HT1080 (cell line): ENCODE measurements around the gene TMC8. TPM values are rescaled to one million over a fixed set of nuclear protein-coding genes. Genes with fewer than 3 reads are reported as not detected.
"Not testable (repeated sequence)": the region's sequence is repeated elsewhere in the genome, so short reads cannot be mapped to it uniquely, and the experiment has no call there.

ENCODE experiments used
- DNase-seq: peaks from one replicate; pipeline ENCODE4 v3.0.0-alpha.2; 2015; ENCODE audit warnings: low read depth
- polyA plus RNA-seq, 2 experiments: library from polyadenylated mRNA; depleted of rRNA; stranded (reverse); fragments of >200 nt; gene quantifications; 2 replicates each; pipeline ENCODE4 v1.2.3, GENCODE V29; 2015
- total RNA-seq: library from RNA; depleted of rRNA; stranded (reverse); fragments of >200 nt; shearing (Covaris generic); gene quantifications from 2 replicates; pipeline ENCODE4 v1.2.3, GENCODE V29; 2014; rRNA removed

The TMC8 gene, protein sequence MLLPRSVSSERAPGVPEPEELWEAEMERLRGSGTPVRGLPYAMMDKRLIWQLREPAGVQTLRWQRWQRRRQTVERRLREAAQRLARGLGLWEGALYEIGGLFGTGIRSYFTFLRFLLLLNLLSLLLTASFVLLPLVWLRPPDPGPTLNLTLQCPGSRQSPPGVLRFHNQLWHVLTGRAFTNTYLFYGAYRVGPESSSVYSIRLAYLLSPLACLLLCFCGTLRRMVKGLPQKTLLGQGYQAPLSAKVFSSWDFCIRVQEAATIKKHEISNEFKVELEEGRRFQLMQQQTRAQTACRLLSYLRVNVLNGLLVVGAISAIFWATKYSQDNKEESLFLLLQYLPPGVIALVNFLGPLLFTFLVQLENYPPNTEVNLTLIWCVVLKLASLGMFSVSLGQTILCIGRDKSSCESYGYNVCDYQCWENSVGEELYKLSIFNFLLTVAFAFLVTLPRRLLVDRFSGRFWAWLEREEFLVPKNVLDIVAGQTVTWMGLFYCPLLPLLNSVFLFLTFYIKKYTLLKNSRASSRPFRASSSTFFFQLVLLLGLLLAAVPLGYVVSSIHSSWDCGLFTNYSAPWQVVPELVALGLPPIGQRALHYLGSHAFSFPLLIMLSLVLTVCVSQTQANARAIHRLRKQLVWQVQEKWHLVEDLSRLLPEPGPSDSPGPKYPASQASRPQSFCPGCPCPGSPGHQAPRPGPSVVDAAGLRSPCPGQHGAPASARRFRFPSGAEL
- total RNA-seq, result 0.95 and 1.5 TPM in 2 replicates
- 0.08 and 0.29 TPM in 2 replicates for polyA plus RNA-seq (2015; cell fraction: cytosol; rRNA removed)
- 0.36 and 0.44 TPM in 2 replicates for polyA plus RNA-seq (2015; cell fraction: nucleus; rRNA removed)

DNA sequence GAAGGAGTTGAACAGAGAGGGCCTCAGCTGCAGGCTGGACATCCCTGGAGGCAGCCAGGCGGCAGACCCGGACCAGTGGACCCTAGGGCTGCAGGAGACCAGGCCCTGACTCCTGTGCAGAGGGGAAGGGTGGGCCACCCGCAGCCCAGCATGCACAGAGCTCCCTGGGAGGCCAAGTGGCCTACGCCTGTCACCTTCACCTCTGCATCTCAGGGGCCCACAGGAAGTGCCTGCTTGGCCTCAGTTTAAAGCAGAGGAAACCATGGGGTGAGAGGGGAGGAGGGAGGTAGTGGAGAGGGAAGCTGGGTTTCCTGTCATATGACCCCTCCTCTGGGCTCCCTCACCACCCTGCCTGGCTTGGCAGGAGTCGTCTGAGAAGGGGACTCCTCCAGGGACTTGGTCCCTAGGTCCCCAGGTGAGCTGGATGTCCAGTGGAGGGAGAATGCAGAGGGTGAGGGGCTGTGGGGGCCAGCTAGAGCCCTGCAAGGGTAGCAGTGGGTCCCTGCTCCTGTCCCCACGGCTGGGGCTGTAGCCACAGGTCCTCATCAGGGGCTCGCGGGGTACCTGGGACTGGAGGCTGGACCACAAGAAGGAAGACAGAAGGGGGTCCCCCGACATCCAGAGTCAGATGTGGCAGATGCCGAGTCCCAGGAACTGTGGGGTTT, at the start of gene TMC8:
TSS of gene TMC8 (plus strand) at position 335 of the 665 bp plus-strand sequence. CDS start 818 bp downstream, outside the sequence.
- DNase-seq, result peak; percentile 40

DNA sequence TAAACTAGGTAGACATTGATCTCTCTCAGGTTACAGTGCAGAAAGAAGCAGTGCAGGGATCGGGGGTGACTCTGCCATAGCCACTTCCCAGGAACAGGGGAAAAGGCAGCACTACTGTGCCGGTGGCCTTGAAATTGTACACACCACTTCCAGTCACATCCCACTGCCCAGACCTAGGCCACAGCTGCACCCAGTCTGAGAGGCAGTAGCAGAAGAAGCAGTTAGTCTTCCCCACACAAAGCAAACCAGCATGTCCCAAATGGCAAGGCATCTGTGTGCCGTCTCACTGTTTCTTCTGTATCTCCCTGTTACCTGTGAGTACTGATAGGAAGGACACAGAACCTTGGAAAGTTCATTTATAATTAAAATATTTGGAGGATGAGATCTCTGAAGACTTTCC, 49.0 kb upstream of the TMC8 start:
- DNase-seq, result no peak

DNA sequence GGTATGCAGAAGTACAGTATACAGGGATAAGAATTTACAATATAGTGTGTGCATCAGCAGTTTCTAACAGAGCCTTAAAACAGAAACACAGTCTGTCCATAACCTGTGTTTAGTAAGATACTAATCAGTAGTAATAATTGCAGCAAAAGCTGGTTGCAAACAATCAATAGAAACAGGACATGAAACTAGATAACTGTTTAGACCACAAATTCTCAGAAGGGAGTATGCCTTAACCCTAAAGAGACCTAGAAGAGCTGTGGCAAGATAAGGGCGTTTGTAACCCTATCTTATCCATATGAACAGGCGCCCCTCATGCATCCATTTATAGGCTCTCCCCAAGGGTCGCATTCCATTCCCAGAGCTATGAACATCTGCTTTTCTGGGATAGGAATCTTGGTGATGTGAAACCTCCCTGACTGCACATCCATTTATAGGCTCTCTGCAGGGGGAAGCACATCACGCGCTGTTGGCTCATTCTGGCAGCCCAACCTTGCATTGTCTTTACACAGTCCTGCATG, 48.2 kb upstream of the TMC8 start:
- not testable (repeated sequence) for DNase-seq

DNA sequence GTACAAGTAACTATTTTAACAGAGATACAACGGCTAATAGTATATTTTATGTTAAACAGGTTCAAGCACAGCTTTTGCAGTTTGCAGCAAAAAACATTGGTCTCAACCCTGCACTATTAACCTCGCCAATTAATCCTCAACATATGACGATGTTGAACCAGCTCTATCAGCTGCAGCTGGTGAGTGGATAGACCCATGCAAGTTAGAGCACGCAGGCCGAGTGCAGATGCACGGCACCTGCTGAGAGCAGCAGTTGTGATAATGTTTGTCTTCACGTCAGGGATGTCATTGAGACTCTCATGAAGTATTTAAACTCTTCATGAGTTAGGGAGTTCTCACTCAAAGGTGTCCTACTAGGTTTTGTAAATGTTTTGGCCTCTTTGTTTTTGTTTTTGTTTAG, 47.6 kb upstream of the TMC8 start:
- no peak for DNase-seq

DNA sequence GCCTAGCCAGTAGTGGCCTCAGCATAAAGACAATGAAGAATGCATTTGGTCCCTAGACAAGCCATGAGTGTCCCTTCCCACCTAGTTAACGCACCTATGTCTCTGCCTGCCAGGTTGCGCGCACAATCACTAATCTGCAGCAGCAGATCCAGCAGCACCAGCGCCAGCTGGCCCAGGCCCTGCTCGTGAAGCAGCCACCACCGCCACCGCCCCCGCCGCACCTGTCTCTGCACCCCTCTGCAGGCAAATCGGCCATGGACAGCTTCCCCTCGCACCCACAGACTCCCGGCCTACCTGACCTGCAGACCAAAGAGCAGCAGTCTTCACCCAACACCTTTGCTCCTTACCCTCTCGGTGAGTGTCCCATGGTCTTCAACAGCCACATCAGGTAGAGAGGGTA, 43.8 kb upstream of the TMC8 start:
- DNase-seq, result no peak

DNA sequence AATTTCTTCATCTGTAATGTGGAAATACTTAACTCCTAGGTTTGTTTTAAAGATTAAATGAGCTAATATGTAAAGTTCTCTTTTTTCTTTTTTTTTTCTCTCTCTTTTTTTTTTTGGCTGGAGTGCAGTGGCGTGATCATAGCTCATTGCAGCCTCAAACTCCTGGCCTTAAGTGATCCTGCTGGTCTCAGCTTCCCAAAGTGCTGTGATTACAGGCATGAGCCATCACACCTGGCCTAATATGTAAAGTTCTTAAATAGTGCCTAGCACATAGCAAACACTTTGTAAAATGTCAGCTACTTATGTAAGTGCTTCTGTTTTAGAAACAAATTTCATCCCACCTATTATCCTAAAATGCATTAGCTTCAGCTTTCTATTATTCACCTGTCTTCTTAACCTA, 42.0 kb upstream of the TMC8 start:
- DNase-seq, result no peak

DNA sequence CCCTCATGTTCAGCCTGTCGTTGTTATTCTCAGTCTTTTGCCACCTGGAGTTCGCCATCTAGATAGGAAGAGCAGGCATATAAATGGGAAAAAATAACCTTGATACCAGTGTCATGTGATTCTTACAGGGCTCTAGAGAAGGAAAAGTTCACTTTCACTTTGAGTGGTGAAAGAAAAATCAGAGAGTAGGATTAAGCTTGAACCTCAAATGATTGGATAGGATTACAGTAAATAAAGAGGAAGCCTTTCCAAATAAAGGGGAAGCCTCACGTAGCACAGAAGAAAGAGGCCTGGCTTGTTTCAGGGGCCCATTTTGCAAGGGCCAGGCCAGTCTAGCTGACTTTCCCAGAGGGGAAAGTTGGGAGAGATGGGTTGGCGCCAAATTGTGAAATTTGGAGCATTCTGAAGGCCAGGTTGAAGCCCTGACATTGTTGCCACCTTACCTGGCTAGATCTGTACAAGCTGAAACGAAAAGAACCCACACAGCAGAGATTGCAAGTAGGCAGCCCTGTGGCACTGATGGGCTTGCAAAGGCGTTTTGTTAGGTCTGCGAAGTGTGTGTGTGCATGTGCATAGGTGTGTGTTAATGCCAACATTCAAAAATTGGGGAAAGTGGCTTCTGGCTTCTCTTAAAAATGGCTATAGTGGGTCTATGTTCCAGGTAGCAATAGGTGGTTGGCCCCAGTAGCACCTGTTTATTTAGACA, 40.8 kb upstream of the TMC8 start:
- no peak for DNase-seq

DNA sequence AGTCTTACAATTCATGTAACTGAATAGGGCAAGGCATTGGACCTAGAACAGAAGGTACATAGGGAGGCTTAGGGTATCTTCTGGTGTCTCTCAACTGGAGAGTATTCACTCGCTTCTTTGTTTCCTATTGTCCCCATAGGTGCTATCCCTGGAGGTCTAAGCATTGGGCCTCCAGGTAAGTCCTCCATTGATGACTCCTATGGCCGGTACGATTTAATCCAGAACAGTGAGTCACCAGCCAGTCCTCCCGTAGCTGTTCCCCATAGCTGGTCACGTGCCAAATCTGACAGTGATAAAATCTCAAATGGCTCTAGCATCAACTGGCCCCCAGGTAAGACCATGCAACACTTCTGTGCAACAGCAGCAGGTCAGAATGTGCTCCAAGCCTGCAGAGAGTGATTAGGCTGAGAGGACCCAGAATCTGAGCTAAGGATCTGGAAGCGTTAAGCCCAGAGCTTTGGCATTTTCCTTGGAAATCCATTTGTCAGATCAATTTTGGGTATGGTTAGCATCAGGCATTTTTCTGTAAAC, 37.7 kb upstream of the TMC8 start:
- no peak for DNase-seq

DNA sequence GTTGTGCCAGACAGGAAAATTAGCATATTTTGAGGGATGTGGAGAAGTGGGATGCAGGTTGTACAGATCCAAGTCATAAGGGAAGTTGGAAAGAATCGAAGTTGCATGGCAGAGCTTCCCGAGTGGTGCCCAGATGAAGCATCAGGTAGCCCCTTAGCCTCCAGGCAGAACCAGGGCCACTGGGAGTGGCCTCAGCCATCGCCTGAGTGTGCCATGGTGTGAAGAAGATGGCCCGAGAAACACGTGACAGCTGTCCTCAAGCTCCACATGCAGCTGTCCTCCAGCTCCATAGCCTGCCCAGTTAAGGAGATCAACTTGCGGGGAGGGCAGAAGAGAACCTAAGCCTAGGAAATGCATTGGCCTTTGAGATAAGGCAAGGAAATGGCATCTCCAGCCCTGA, 35.5 kb upstream of the TMC8 start:
- DNase-seq, result no peak

DNA sequence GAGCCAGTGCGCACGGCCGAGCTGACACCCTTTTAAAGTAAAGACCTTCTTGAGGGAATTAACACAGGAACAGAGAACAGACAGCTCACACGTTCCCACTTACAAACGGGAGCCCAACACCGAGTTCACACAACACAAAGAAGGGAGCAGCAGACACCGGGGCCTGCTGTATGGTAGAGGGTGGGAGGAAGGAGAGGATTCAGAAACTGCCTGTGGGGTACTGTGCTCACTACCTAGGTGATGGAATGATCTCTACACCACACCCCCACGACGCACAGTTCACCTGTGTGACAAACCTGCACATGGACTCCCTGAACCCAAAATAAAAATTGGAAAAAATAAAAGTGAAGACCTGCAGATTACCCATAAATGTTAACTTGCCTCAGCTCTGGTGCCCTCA, 34.5 kb upstream of the TMC8 start:
- no peak for DNase-seq

DNA sequence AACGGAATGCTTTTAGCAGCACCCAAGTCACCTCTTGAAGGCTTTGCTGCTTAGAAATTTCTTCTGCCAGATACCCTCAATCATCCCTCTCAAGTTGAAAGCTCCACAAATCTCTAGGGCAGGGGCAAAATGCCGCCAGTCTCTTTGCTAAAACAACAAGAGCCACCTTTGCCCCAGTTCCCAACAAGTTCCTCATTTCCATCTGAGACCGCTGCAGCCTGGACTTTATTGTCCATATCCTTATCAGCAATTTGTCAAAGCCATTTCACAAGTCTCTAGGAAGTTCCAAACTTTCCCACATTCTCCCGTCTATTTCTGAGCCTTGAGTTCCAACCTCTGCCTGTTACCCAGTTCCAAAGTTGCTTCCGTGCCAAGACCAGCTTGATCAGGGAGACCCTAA, 29.5 kb upstream of the TMC8 start:
- DNase-seq, result no peak

DNA sequence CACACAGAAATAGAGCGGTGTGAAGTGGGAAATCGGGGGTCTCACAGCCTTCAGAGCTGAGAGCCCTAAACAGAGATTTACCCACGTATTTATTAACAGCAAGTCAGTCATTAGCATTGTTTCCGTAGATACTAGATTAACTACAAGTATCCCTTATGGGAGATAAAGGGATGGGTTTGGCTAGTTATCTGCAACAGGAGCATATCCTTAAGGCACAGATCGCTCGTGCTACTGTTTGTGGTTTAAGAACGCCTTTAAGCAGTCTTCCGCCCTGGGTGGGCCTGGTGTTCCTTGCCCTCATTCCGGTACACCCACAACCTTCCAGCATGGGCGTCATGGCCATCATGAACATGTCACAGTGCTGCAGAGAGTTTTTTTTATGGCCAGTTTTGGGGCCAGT, 29.0 kb upstream of the TMC8 start:
- no peak for DNase-seq

DNA sequence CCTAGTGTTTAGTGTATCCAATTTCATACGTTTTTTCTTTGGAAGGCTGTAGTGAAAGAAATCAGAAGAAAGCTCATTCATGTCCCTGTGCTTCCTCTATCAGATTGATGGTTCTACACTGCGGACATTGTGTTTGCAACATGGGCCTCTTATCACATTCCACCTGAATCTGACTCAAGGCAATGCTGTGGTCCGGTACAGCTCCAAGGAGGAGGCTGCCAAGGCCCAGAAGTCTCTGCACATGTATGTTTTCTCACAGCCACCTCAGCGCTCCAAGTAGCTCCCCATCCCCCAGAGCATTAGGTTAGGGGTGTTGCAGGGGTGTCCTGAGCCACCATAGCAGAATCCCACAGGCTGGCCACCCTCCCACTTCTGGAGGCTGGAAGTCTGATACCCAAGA, 27.3 kb upstream of the TMC8 start:
- no peak for DNase-seq

DNA sequence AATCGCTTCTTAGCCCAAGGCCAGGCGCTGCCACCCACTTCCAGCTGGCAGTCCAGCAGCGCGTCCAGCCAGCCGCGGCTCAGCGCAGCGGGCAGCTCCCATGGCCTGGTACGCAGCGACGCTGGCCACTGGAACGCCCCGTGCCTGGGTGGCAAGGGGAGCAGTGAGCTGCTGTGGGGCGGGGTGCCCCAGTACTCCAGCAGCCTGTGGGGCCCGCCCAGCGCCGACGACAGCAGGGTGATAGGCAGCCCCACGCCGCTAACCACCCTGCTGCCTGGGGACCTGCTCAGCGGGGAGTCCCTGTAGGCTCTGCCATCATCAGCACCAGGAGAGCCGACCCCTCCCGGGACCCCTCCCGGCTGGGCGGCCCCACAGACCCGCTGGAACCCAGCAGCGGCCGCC, 26.0 kb upstream of the TMC8 start:
- no peak for DNase-seq

DNA sequence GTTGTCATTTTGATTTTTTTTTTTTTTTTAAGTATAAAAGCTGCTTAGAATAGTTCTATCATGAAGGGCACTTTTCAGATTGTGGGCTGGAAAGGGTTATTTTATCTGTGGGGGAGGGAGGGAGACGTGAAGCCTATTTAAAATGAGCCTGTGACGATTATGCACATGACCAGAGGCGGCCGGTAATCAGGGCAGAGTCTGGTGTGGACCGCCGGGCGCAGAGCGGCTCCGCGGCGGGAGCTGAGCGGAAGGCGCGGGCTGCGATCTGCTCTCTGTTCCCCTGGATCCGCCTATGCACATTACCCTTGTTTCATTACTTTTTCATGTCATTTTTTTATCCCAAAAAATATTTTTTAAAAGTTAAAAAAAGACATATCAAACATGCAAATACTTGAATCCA, 25.5 kb upstream of the TMC8 start:
- DNase-seq, result no peak

DNA sequence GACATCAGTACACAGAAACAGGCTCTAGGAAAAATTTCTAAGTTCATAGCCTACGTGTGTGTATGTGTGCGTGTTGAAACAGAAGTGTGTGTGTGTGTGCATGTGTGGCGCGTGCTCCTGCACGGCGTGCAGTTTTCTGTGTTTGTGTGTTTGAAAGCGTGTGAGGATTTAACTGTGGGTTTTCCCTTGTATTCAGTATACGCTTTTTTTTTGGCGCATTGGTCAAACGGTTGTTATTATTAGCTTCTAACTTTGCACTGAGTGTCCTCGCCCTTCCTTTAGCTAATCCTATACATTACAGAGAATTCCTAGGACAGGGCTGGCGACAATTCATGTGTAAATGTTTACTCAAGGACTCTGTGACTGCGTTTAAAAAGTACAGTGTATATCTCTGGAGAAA, 25.0 kb upstream of the TMC8 start:
- DNase-seq, result no peak

DNA sequence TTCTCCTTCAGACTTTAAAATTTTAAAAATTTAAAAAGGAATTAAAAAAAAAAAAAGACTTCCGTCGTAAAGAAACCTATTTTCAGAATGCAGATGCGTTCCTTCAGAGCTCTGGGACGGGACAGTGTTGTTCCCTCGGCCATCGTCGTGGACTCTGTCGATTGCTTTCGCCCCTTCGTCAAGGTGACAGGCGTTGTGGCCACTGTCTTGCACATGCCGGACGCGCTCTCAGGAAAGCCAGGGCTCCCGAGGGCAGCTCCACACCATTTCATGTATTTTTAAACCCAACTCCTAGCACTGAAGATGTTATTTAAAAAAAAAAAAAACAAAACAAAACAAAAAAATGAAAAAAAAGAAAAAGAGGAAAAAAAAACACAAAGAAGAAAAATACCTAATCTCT, 24.4 kb upstream of the TMC8 start:
- no peak for DNase-seq

DNA sequence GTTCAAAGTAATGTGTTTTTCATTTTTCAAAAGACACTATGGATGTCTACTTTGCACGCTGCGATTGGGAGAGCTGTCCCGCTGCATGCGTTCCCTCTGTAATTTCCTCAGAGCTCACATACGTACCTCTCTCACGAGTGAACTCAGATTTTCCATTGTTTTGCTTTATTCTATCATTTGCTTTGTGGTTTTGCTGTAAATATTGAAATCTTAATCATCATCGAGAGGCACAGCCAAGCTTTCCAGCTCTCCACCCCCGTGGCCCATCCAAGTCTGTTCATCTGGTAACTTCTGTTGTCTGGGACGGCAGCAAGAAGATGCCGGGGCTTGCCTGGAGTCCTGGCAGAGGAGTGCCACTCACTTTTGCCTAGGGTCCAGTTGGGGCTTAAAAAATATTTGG, 23.1 kb upstream of the TMC8 start:
- no peak for DNase-seq

DNA sequence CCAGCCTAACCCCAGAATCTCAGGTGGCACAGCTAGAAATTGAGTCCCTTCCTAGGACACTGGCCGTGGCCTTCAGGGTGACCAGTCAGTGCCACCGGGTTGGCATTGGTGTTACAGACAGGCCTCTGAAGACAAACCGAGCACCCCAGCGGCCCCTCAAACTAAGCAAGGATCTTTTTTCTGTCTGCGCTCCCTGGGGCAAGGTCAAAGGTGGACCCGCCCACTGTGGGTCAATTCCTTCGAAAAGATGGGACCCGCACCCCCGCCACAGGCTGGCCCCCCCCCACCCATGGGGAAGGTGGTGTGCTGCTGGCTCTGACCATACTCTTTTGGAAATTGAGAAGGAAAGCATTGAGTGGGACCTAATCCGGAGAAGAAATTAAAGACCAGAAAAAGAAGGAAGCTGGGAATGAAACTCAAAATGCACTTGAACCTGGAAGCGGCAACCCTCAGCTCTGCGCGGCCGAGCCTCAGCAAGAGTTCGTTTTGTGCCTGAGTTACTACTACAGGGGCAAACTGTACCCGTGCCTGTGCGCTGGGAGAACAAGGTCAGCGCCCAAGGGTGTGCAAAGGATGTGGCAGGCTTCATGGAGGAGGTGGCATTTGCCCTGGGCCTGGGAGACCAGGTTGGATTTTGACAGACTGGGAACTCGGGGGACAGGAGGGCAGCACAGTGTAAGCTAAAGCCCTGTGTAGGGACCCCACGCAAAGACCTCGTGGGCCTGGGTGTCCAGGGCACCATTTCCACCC, 22.4 kb upstream of the TMC8 start:
- DNase-seq, result no peak
